ENCODE data around the gene RPGRIP1L.

DNA sequence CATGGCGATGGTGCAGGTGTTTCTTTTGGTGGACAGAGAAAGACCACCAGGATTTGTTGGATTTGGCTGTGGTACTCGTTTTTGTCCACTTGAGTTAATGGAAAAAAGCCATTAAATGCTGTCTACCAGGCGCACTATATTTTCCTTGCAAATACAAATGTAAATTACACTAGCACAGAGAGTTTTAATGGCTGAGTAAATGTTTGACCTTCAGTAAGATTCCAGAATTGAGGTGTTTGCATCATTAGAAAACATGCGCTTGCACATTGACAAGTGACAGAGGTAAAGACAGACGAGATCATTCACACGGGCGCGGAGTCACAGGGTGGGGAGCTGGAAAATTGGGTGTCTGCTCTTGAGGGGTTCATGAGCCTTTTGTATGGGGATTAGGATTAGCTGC lies 147.1 kb downstream of the RPGRIP1L start:
- TF ChIP-seq, protein P1, sequence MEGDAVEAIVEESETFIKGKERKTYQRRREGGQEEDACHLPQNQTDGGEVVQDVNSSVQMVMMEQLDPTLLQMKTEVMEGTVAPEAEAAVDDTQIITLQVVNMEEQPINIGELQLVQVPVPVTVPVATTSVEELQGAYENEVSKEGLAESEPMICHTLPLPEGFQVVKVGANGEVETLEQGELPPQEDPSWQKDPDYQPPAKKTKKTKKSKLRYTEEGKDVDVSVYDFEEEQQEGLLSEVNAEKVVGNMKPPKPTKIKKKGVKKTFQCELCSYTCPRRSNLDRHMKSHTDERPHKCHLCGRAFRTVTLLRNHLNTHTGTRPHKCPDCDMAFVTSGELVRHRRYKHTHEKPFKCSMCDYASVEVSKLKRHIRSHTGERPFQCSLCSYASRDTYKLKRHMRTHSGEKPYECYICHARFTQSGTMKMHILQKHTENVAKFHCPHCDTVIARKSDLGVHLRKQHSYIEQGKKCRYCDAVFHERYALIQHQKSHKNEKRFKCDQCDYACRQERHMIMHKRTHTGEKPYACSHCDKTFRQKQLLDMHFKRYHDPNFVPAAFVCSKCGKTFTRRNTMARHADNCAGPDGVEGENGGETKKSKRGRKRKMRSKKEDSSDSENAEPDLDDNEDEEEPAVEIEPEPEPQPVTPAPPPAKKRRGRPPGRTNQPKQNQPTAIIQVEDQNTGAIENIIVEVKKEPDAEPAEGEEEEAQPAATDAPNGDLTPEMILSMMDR (IDR thresholded peaks at IDR 0.05 in 4 of 5, conservative IDR thresholded peaks at IDR 0.05 in 1 of 5), result no peak
- TF ChIP-seq POLR2A (IDR thresholded peaks at IDR 0.05), result no peak

Measured in gastrocnemius medialis (tissue), 4 donors.